IMR-90 (cell line): Measurements from ENCODE around the gene NTM.

Source experiments
- BHLHE40 ChIP-seq: fragments of 150-350 bp; IDR thresholded peaks from 2 replicates; pipeline ENCODE4 v1.6.1; 2016; ENCODE audit warnings: mild to moderate bottlenecking, low read depth, low read length
- CEBPB ChIP-seq: IDR thresholded peaks from 2 replicates; pipeline ENCODE4 v1.6.1; 2012; ENCODE audit warnings: low read depth, low read length, improper control_type of control experiment
- POLR2A ChIP-seq: IDR thresholded peaks from 2 replicates; pipeline ENCODE4 v1.6.1; 2012; ENCODE audit warnings: mild to moderate bottlenecking, low read depth, low read length
- RAD21 ChIP-seq: IDR thresholded peaks from 2 replicates; pipeline ENCODE4 v1.6.1; 2012; ENCODE audit warnings: low read length, improper control_type of control experiment
- TF ChIP-seq, protein P1 (sequence below): conservative IDR thresholded peaks from 2 replicates; pipeline ENCODE4 v1.5.1; 2012; ENCODE audit warnings: mild to moderate bottlenecking, low read depth, low read length, improper control_type of control experiment
- TF ChIP-seq, protein P2 (sequence below): fragments of 150-350 bp; IDR thresholded peaks from 2 replicates; pipeline ENCODE4 v1.6.1; 2016; ENCODE audit warnings: low read depth, mild to moderate bottlenecking, low read length, moderate library complexity, borderline replicate concordance

DNA sequence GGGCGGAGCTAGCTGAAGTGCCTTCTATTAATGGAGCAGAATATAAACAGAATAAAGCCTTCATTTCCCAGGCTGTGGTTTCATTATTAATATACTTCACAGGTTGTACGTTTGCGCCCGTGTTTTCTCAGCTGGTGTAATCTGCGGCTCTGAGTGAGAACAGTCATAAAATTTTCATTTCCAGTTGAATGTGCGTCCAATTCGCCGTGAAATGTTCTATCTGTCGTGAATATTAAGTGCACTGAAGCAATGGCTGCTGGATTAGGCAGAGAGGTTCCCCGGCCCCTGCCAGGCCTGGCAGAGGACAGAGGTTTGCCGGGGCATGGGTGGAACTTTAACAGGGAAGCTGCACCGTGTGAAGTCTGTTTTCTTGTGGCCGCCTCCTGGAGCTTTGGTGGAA is 874.4 kb downstream of the NTM start:
- TF ChIP-seq POLR2A (no peak), RAD21 (no peak), CEBPB (no peak), BHLHE40 (no peak)
- TF ChIP-seq, protein P1, sequence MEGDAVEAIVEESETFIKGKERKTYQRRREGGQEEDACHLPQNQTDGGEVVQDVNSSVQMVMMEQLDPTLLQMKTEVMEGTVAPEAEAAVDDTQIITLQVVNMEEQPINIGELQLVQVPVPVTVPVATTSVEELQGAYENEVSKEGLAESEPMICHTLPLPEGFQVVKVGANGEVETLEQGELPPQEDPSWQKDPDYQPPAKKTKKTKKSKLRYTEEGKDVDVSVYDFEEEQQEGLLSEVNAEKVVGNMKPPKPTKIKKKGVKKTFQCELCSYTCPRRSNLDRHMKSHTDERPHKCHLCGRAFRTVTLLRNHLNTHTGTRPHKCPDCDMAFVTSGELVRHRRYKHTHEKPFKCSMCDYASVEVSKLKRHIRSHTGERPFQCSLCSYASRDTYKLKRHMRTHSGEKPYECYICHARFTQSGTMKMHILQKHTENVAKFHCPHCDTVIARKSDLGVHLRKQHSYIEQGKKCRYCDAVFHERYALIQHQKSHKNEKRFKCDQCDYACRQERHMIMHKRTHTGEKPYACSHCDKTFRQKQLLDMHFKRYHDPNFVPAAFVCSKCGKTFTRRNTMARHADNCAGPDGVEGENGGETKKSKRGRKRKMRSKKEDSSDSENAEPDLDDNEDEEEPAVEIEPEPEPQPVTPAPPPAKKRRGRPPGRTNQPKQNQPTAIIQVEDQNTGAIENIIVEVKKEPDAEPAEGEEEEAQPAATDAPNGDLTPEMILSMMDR: no peak
- TF ChIP-seq, protein P2, sequence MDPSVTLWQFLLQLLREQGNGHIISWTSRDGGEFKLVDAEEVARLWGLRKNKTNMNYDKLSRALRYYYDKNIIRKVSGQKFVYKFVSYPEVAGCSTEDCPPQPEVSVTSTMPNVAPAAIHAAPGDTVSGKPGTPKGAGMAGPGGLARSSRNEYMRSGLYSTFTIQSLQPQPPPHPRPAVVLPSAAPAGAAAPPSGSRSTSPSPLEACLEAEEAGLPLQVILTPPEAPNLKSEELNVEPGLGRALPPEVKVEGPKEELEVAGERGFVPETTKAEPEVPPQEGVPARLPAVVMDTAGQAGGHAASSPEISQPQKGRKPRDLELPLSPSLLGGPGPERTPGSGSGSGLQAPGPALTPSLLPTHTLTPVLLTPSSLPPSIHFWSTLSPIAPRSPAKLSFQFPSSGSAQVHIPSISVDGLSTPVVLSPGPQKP: no peak
